ENCODE measurements around the gene BBS12.

BBS12 gene

GRCh38 chr4:122701965-122702364, 30.5 kb upstream of the BBS12 start:
- no peak overlapping the region for H3K4me3 ChIP-seq (ENCODE audit: low read depth, low read length)

GRCh38 chr4:122702939-122703338, 29.6 kb upstream of the BBS12 start:
- Histone ChIP-seq H3K27ac (no peak overlapping the region), H3K4me3 (ENCODE audit: low read depth, low read length) (no peak overlapping the region), H3K36me3 (replicated peaks) (no peaks in the 10 kb centered on the region), H3K27me3 (replicated peaks) (no peaks in the 10 kb centered on the region)
- DNase-seq: no peak
- in situ Hi-C loops (cut with HindIII; ENCODE audit: low pct_ligation_motif_present, low sequenced_read_pairs): no loop called here
- TF ChIP-seq CTCF (IDR thresholded peaks at IDR 0.05; ENCODE audit: low read depth, low read length, missing control alignments): no peak

More at GRCh38 chr4:122701965-122702364, 30.5 kb upstream of the BBS12 start:
- Histone ChIP-seq H3K36me3 (replicated peaks) (no peaks in the 10 kb centered on the region), H3K27me3 (replicated peaks) (no peaks in the 10 kb centered on the region), H3K27ac (no peak overlapping the region)
- in situ Hi-C loops (cut with HindIII; ENCODE audit: low pct_ligation_motif_present, low sequenced_read_pairs): no loop called here
- no peak for TF ChIP-seq CTCF (IDR thresholded peaks at IDR 0.05; ENCODE audit: low read depth, low read length, missing control alignments)
- DNase-seq: no peak

- H3K36me3 ChIP-seq (replicated peaks): no peaks in the 10 kb centered on the region
- in situ Hi-C loops (cut with HindIII; ENCODE audit: low pct_ligation_motif_present, low sequenced_read_pairs): no loop called here
- H3K27ac ChIP-seq: no peak overlapping the region
- TF ChIP-seq CTCF (IDR thresholded peaks at IDR 0.05; ENCODE audit: low read depth, low read length, missing control alignments): no peak
- no peak for DNase-seq
- no peak overlapping the region for H3K4me3 ChIP-seq (ENCODE audit: low read depth, low read length)
- no peaks in the 10 kb centered on the region for H3K27me3 ChIP-seq (replicated peaks)
Observed at GRCh38 chr4:122703868-122704267, 28.6 kb upstream of the BBS12 start.

- no peak overlapping the region for H3K27ac ChIP-seq
- DNase-seq: no peak
- no peak overlapping the region for H3K4me3 ChIP-seq (ENCODE audit: low read depth, low read length)
- in situ Hi-C loops (cut with HindIII; ENCODE audit: low pct_ligation_motif_present, low sequenced_read_pairs): no loop called here
- no peaks in the 10 kb centered on the region for H3K27me3 ChIP-seq (replicated peaks)
- H3K36me3 ChIP-seq (replicated peaks): no peaks in the 10 kb centered on the region
- no peak for TF ChIP-seq CTCF (IDR thresholded peaks at IDR 0.05; ENCODE audit: low read depth, low read length, missing control alignments)
Observed at GRCh38 chr4:122705009-122705408, 27.5 kb upstream of the BBS12 start.

GRCh38 chr4:122705547-122706117, 26.9 kb upstream of the BBS12 start:
- no peaks in the 10 kb centered on the region for H3K27me3 ChIP-seq (replicated peaks)
- H3K27ac ChIP-seq: no peak overlapping the region
- no peak for TF ChIP-seq CTCF (IDR thresholded peaks at IDR 0.05; ENCODE audit: low read depth, low read length, missing control alignments)
- H3K36me3 ChIP-seq (replicated peaks): no peaks in the 10 kb centered on the region
- no peak for DNase-seq
- in situ Hi-C loops (cut with HindIII; ENCODE audit: low pct_ligation_motif_present, low sequenced_read_pairs): no loop called here
- no peak overlapping the region for H3K4me3 ChIP-seq (ENCODE audit: low read depth, low read length)

GRCh38 chr4:122706511-122706910, 26.0 kb upstream of the BBS12 start:
- no peak for TF ChIP-seq CTCF (IDR thresholded peaks at IDR 0.05; ENCODE audit: low read depth, low read length, missing control alignments)

More at GRCh38 chr4:122706511-122706910, 26.0 kb upstream of the BBS12 start:
- no peak overlapping the region for H3K27ac ChIP-seq
- H3K4me3 ChIP-seq (ENCODE audit: low read depth, low read length): no peak overlapping the region
- in situ Hi-C loops (cut with HindIII; ENCODE audit: low pct_ligation_motif_present, low sequenced_read_pairs): no loop called here
- no peaks in the 10 kb centered on the region for H3K27me3 ChIP-seq (replicated peaks)
- no peaks in the 10 kb centered on the region for H3K36me3 ChIP-seq (replicated peaks)
- no peak for DNase-seq

Measured in brain microvascular endothelial cell (primary cell).